Measurements from ENCODE around the gene USB1.

DNA sequence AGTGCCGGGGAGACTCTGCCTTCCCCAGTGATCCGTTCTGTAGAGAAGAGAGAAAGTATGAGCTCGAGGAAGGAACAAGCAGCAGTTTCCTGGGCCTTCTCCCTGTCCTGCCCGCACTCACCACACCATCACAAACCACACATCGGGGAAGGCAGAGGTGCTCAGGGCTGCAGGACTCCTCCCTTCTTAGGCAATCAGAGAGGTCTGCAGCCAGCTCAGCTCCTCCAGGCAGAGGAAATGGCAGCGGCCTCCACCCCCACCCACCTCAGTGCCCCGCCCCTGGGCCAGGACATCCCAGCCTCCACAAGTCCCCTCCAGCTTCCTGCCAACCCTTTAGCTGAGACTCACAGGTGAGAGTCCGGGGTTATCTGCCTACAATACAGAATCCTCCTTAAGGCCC, 2.7 kb upstream of the USB1 start:
- TF ChIP-seq POLR2AphosphoS5 (IDR thresholded peaks at IDR 0.05; ENCODE audit: low read depth, low read length) (no peak), POLR2A (IDR thresholded peaks at IDR 0.05; ENCODE audit: low read depth, low read length) (no peak), TAF1 (IDR thresholded peaks at IDR 0.05; ENCODE audit: low read depth, low read length) (no peak), SPI1 (IDR thresholded peaks at IDR 0.05; ENCODE audit: low read depth, low read length) (no peak), PAX5 (IDR thresholded peaks at IDR 0.05; ENCODE audit: insufficient read depth, low read length, severe bottlenecking) (no peak), POU2F2 (IDR thresholded peaks at IDR 0.05; ENCODE audit: low read depth, low read length) (no peak)
